NCI-H2107 treated with DMSO at 0.1 percent for 48 hours (cell line): ENCODE results near the gene IL13RA2.

Experiments
- DNase-seq: peaks from one replicate; lab custom pipeline; 2025; ENCODE audit not compliant: unreplicated experiment; lab: John Stamatoyannopoulos, UW

IL13RA2 gene

GRCh38 chrX:114997779-114998178 is 19.6 kb downstream of the IL13RA2 start:
- DNase-seq: no peak

- DNase-seq: no peak
Observed at GRCh38 chrX:114985967-114986592, 31.3 kb downstream of the IL13RA2 start.

- no peak for DNase-seq
Observed at GRCh38 chrX:114976292-114976691, 41.1 kb downstream of the IL13RA2 start.

- DNase-seq: no peak
Observed at GRCh38 chrX:114973013-114973412, 44.4 kb downstream of the IL13RA2 start.

- DNase-seq: no peak
Observed at GRCh38 chrX:114970806-114971205, 46.6 kb downstream of the IL13RA2 start.

- no peak for DNase-seq
Observed at GRCh38 chrX:114964374-114964773, 53.0 kb downstream of the IL13RA2 start.

- no peak for DNase-seq
Observed at GRCh38 chrX:114962209-114962608, 55.2 kb downstream of the IL13RA2 start.

GRCh38 chrX:114959729-114960128 is 57.7 kb downstream of the IL13RA2 start:
- no peak for DNase-seq
